GM12878 (cell line): ENCODE measurements around the gene KIAA1191. TPM values are rescaled to one million over a fixed set of nuclear protein-coding genes. Genes with fewer than 3 reads are reported as not detected.

Experiments used
- CHD2 ChIP-seq: IDR thresholded peaks from 2 replicates; pipeline ENCODE4 v1.6.1; 2011; ENCODE audit warnings: low read depth, low read length, improper control_type of control experiment, borderline replicate concordance
- EED ChIP-seq: sonication (generic); IDR thresholded peaks from 2 replicates; pipeline ENCODE4 v1.6.1; 2016; ENCODE audit warnings: antibody characterized with exemption, low read depth
- EGR1 ChIP-seq, 2 experiments: IDR thresholded peaks; 1 replicate in 1 of 2; 2 replicates in 1 of 2; pipeline ENCODE4 v1.6.1; 2011 to 2012; ENCODE audit warnings: low read depth in 2 of 2, low read length in 2 of 2, borderline replicate concordance in 1 of 2, mild to moderate bottlenecking in 1 of 2, moderate library complexity in 1 of 2
- FOXK2 ChIP-seq: fragments of 450-650 bp; IDR thresholded peaks from 2 replicates; pipeline ENCODE4 v1.6.1; 2017; ENCODE audit warnings: mild to moderate bottlenecking, moderate library complexity
- POU2F2 ChIP-seq: IDR thresholded peaks from 3 replicates; pipeline ENCODE4 v1.6.1; 2011; ENCODE audit warnings: low read depth, mild to moderate bottlenecking, low read length, borderline replicate concordance
- RFX5 ChIP-seq: IDR thresholded peaks from 2 replicates; pipeline ENCODE4 v1.6.1; 2011; ENCODE audit warnings: low read depth, low read length, improper control_type of control experiment
- RUNX3 ChIP-seq: IDR thresholded peaks from 2 replicates; pipeline ENCODE4 v1.6.1; 2012; ENCODE audit warnings: low read length, inconsistent platforms
- SP1 ChIP-seq: IDR thresholded peaks from one replicate; pipeline ENCODE4 v1.6.1; 2011; ENCODE audit warnings: low read depth, low read length
- SRF ChIP-seq, 2 experiments: IDR thresholded peaks; 2 replicates each; pipeline ENCODE4 v1.6.1; 2011; ENCODE audit warnings: low read depth in 2 of 2, low read length in 2 of 2, mild to moderate bottlenecking in 1 of 2, moderate library complexity in 1 of 2
- SUZ12 ChIP-seq: fragments of 200-600 bp; sonication (generic); IDR thresholded peaks from one replicate; pipeline ENCODE4 v1.6.1; 2018; ENCODE audit warnings: antibody characterized with exemption, mild to moderate bottlenecking; ENCODE audit not compliant: unreplicated experiment
- TAF1 ChIP-seq: IDR thresholded peaks from 2 replicates; pipeline ENCODE4 v1.6.1; 2011; ENCODE audit warnings: mild to moderate bottlenecking, low read depth, low read length, borderline replicate concordance
- ZBED1 ChIP-seq: IDR thresholded peaks from 2 replicates; pipeline ENCODE4 v1.6.1; 2016; ENCODE audit warnings: borderline replicate concordance
- ZNF207 ChIP-seq: fragments of 450-650 bp; IDR thresholded peaks from 2 replicates; pipeline ENCODE4 v1.6.1; 2014; ENCODE audit warnings: antibody characterized with exemption, mild to moderate bottlenecking, borderline replicate concordance
- ZNF384 ChIP-seq: IDR thresholded peaks from 2 replicates; pipeline ENCODE4 v1.6.1; 2012; ENCODE audit warnings: low read depth, mild to moderate bottlenecking, low read length, improper control_type of control experiment, borderline replicate concordance
- polyA plus RNA-seq, 11 experiments: library from polyadenylated mRNA; depleted of rRNA in 4 of 11; unstranded in 6 of 11; stranded (reverse) in 5 of 11; fragments of >200 nt; fragmentation: Nextera tagmentation in 4 of 11; fragmentation: Illumina TruSeq in 1 of 11; extraction: Ambion mirVana in 4 of 11; extraction: Trizol in 1 of 11; gene quantifications; 1 replicate in 1 of 11; 2 replicates in 10 of 11; pipeline versions ENCODE4 v1.2.1 to v1.2.3, GENCODE V29; 2011 to 2016; ENCODE audit warnings: inconsistent platforms in 2 of 11, missing spikeins in 2 of 11, low read depth in 1 of 11
- total RNA-seq, 4 experiments: library from RNA; depleted of rRNA in 3 of 4; stranded (reverse); fragments of >200 nt in 3 of 4; fragmentation: Illumina TruSeq in 1 of 4; extraction: Trizol in 1 of 4; gene quantifications; 2 replicates each; pipeline versions ENCODE4 v1.2.1 to v1.2.3, GENCODE V29; 2013 to 2021
- TF ChIP-seq, protein P1 (sequence below): fragments of 150-350 bp; IDR thresholded peaks from 2 replicates; pipeline ENCODE4 v1.6.1; 2016; ENCODE audit warnings: low read depth, low read length

The KIAA1191 gene
- total and polyA plus RNA-seq, 10 of the 15 experiments (the other 5 are each of a cell fraction or from before 2014, with no cell fraction given) = 14.9 to 58.2 (median 31.8) TPM

DNA sequence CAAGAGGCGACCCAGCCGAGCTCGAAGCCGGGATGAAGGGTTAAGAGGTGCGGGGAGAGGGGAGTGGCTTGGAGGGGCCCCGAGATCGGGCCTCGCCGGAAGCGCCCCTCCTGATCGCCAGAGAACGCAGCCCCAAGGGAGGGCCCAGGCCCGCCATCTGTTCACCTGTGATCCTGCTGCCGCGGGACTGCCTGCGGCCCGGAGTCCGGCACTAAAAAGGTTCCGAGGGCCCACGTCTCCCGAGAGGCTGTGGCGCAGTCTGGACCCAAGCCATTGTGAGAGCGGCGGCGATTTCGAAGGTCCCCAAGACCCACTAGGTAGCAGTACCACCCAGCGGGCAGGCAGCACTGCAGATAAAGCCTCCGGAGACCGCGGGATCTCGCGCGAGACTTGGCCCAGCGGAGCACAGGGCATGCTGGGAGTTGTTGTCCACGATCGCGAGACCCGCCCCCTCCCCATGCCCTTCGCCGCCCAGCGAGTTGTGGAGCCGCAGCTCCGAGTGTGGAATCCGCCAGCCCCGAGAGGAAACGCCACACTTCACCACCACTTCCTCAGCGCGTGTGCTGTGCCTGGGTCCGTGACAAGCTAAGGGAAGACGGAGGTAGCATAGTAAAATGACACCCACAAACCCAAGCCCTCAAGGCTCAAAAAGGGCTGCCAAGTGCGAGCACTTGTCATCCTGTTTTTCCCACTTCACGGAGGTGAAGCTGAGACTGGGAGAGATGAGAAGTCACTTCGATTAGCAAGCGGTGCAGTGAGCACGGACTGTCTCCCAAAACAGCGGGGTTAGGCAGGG lies at the start of gene KIAA1191 (continued):
- TF ChIP-seq, protein P1, sequence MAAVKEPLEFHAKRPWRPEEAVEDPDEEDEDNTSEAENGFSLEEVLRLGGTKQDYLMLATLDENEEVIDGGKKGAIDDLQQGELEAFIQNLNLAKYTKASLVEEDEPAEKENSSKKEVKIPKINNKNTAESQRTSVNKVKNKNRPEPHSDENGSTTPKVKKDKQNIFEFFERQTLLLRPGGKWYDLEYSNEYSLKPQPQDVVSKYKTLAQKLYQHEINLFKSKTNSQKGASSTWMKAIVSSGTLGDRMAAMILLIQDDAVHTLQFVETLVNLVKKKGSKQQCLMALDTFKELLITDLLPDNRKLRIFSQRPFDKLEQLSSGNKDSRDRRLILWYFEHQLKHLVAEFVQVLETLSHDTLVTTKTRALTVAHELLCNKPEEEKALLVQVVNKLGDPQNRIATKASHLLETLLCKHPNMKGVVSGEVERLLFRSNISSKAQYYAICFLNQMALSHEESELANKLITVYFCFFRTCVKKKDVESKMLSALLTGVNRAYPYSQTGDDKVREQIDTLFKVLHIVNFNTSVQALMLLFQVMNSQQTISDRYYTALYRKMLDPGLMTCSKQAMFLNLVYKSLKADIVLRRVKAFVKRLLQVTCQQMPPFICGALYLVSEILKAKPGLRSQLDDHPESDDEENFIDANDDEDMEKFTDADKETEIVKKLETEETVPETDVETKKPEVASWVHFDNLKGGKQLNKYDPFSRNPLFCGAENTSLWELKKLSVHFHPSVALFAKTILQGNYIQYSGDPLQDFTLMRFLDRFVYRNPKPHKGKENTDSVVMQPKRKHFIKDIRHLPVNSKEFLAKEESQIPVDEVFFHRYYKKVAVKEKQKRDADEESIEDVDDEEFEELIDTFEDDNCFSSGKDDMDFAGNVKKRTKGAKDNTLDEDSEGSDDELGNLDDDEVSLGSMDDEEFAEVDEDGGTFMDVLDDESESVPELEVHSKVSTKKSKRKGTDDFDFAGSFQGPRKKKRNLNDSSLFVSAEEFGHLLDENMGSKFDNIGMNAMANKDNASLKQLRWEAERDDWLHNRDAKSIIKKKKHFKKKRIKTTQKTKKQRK = no peak
- TF ChIP-seq POU2F2 (peak; percentile 37; the same call in 2 of the 3 replicates), RUNX3 (peak; percentile 73), SP1 (peak; percentile 13), EED (peak; percentile 20; the same call in 1 of the 2 replicates), SRF (IDR thresholded peaks at IDR 0.05; ENCODE audit: low read depth in 2 of 2, low read length in 2 of 2) (0 out of 4 replicates have a peak, but pooled peaks of 1 of the 2 experiments have one; percentile 38), ZNF207 (no peak; the same call in 1 of the 2 replicates), TAF1 (peak; percentile 71), SUZ12 (no peak), EGR1 (IDR thresholded peaks at IDR 0.05; ENCODE audit: borderline replicate concordance in 1 of 2, low read depth in 2 of 2, low read length in 2 of 2) (peak in 1 of 2 experiments; percentile 54; a peak in 1 of 3 replicates), ZNF384 (no peak), CHD2 (peak; percentile 99), ZBED1 (no peak), RFX5 (no peak), FOXK2 (no peak)
